GM23338 (cell line): ENCODE data around the gene RCVRN. TPM values are rescaled to one million over a fixed set of nuclear protein-coding genes. Genes with fewer than 3 reads are reported as not detected.

Experiments
- ATAC-seq: fragments of 200-7000 bp; cut with Tn5 transposase; 3 replicates; pipeline ENCODE4 v1.9.1; 2020
- DNase-seq: peaks from one replicate; pipeline ENCODE4 v3.0.0-alpha.2; 2015; ENCODE audit warnings: low spot score
- H2AFZ ChIP-seq: fragments of 200-600 bp; sonication (generic); 2 replicates; pipeline ENCODE4 v1.8.0; 2016; ENCODE audit warnings: antibody characterized with exemption, mild to moderate bottlenecking, moderate library complexity
- H3F3A ChIP-seq: fragments of 200-600 bp; sonication (generic); replicated peaks from 2 replicates; pipeline ENCODE4 v1.8.0; 2017; ENCODE audit warnings: antibody characterized with exemption, mixed run types, low read depth
- H3K27ac ChIP-seq: fragments of 200-600 bp; sonication (generic); 2 replicates; pipeline ENCODE4 v1.6.1; 2016; ENCODE audit warnings: low read depth
- H3K27me3 ChIP-seq: fragments of 200-600 bp; sonication (generic); 2 replicates; pipeline ENCODE4 v1.8.0; 2016; ENCODE audit warnings: mild to moderate bottlenecking, mixed run types, moderate library complexity; ENCODE audit not compliant: insufficient read depth
- H3K36me3 ChIP-seq: fragments of 200-600 bp; sonication (generic); 2 replicates; pipeline ENCODE4 v1.8.0; 2016; ENCODE audit warnings: mild to moderate bottlenecking; ENCODE audit not compliant: insufficient read depth
- H3K4me1 ChIP-seq: fragments of 200-600 bp; sonication (generic); 2 replicates; pipeline ENCODE4 v1.8.0; 2016; ENCODE audit warnings: mild to moderate bottlenecking, moderate library complexity; ENCODE audit not compliant: insufficient read depth
- H3K4me2 ChIP-seq: fragments of 200-600 bp; sonication (generic); 2 replicates; pipeline ENCODE4 v1.7.1; 2017; ENCODE audit warnings: mixed run types
- H3K4me3 ChIP-seq: fragments of 200-600 bp; sonication (generic); 2 replicates; pipeline ENCODE4 v1.6.1; 2016; ENCODE audit warnings: mixed run types
- H3K79me2 ChIP-seq: fragments of 200-600 bp; sonication (generic); replicated peaks from 2 replicates; pipeline ENCODE4 v1.8.0; 2017; ENCODE audit warnings: mild to moderate bottlenecking; ENCODE audit not compliant: insufficient read depth
- H3K9me2 ChIP-seq: fragments of 200-600 bp; sonication (generic); 2 replicates; pipeline ENCODE4 v1.8.0; 2017; ENCODE audit not compliant: insufficient read depth
- H4K20me1 ChIP-seq: fragments of 200-600 bp; sonication (generic); replicated peaks from 2 replicates; pipeline ENCODE4 v1.8.0; 2017; ENCODE audit warnings: mild to moderate bottlenecking; ENCODE audit not compliant: insufficient read depth
- H3K27ac Mint-ChIP-seq: 2 replicates; pipeline ENCODE4 v1.8.0; 2020; ENCODE audit warnings: inconsistent platforms, mild to moderate bottlenecking, moderate library complexity, mixed read lengths
- H3K27me3 Mint-ChIP-seq: 3 replicates; pipeline ENCODE4 v1.8.0; 2022; ENCODE audit warnings: low read depth, mild to moderate bottlenecking, moderate library complexity, mixed read lengths, inconsistent platforms; ENCODE audit not compliant: insufficient read depth, poor library complexity
- H3K36me3 Mint-ChIP-seq: 3 replicates; pipeline ENCODE4 v1.8.0; 2021; ENCODE audit warnings: low read depth, mild to moderate bottlenecking, inconsistent platforms, moderate library complexity, mixed read lengths
- H3K4me1 Mint-ChIP-seq: 3 replicates; pipeline ENCODE4 v1.8.0; 2020; ENCODE audit warnings: mild to moderate bottlenecking, inconsistent platforms, mixed read lengths
- H3K4me3 Mint-ChIP-seq: 3 replicates; pipeline ENCODE4 v1.8.0; 2021; ENCODE audit warnings: moderate library complexity, mild to moderate bottlenecking, inconsistent platforms, mixed read lengths
- H3K9me3 Mint-ChIP-seq: 3 replicates; pipeline ENCODE4 v1.8.0; 2020; ENCODE audit warnings: moderate library complexity, mild to moderate bottlenecking, inconsistent platforms, mixed read lengths
- CREB1 ChIP-seq: fragments of 250-450 bp; sonication (Bioruptor Pico); IDR thresholded peaks from 2 replicates; pipeline ENCODE4 v1.5.0; 2020; ENCODE audit warnings: low read depth, mild to moderate bottlenecking, moderate library complexity
- EZH2 ChIP-seq: fragments of 200-600 bp; sonication (generic); IDR thresholded peaks from one replicate; pipeline ENCODE4 v1.8.0; 2017; ENCODE audit warnings: antibody characterized with exemption, mild to moderate bottlenecking, low read depth; ENCODE audit not compliant: unreplicated experiment
- NANOG ChIP-seq: IDR thresholded peaks from 2 replicates; pipeline ENCODE4 v1.6.1; 2016; ENCODE audit warnings: antibody characterized with exemption, borderline replicate concordance
- POLR2AphosphoS5 ChIP-seq: IDR thresholded peaks from 2 replicates; pipeline ENCODE4 v1.6.1; 2016; ENCODE audit warnings: antibody characterized with exemption, low read depth
- STAT1 ChIP-seq: IDR thresholded peaks from one replicate; pipeline ENCODE4 v1.6.1; 2016; ENCODE audit warnings: antibody characterized with exemption; ENCODE audit not compliant: unreplicated experiment
- ZNF114 ChIP-seq: fragments of 250-450 bp; sonication (Bioruptor Pico); IDR thresholded peaks from 2 replicates; pipeline ENCODE4 v1.5.0; 2020; ENCODE audit warnings: mild to moderate bottlenecking, moderate library complexity
- ZNF331 ChIP-seq: fragments of 250-450 bp; sonication (Bioruptor Pico); IDR thresholded peaks from 2 replicates; pipeline ENCODE4 v1.5.0; 2020; ENCODE audit warnings: low read depth, mild to moderate bottlenecking, moderate library complexity
- polyA plus RNA-seq: library from polyadenylated mRNA; unstranded; fragments of >200 nt; fragmentation: Nextera tagmentation; extraction: Ambion mirVana; gene quantifications from 2 replicates; pipeline ENCODE4 v1.2.1, GENCODE V29; 2016
- total RNA-seq: library from RNA; depleted of rRNA; stranded (reverse); fragments of >200 nt; shearing (Covaris generic); gene quantifications from 2 replicates; pipeline ENCODE4 v1.2.3, GENCODE V29; 2014
- TF ChIP-seq, protein P1 (sequence below): IDR thresholded peaks from one replicate; pipeline ENCODE4 v1.6.1; 2018; ENCODE audit warnings: antibody characterized with exemption; ENCODE audit not compliant: unreplicated experiment
- TF ChIP-seq, protein P2 (sequence below): fragments of 250-450 bp; sonication (Bioruptor Pico); IDR thresholded peaks from 2 replicates; pipeline ENCODE4 v1.5.0; 2020; ENCODE audit warnings: mild to moderate bottlenecking, moderate library complexity
- TF ChIP-seq, protein P3 (sequence below): IDR thresholded peaks from 2 replicates; pipeline ENCODE4 v1.6.1; 2016; ENCODE audit warnings: antibody characterized with exemption

The RCVRN gene
- total and polyA plus RNA-seq, 2 experiments from 2014 or later = not detected

DNA sequence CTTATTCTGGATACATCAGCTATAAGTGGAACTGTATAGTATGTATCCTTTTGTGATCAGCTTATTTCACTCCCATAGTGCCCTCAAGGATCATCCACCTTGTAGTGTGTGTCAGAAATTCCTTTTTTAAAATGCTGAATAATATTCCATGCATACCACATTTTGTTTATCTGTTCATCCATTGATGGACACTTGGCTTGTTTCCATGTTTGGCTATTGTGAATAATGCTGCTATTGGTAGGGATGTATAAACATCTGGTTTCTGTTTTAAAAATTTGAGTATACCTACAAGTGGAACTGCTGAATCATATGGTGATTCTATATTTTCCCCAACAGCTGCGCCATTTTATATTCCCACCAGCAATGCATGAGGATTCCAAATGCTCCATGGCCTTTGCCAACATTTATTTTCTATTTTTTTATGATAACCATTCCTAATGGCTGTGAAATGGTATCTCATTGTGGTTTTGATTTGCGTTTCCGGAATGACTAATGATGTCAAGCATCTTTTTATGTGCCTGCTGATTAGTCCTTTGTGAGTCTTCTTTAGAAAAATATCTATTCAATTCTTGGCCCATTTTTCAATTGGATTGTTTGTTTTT lies 11.6 kb downstream of the RCVRN start:
- H4K20me1 ChIP-seq = no peaks in the 10 kb centered on the region
- no peaks in the 10 kb centered on the region for H3F3A ChIP-seq
- H3K4me3 Mint-ChIP-seq = no peak overlapping the region
- TF ChIP-seq, protein P1, sequence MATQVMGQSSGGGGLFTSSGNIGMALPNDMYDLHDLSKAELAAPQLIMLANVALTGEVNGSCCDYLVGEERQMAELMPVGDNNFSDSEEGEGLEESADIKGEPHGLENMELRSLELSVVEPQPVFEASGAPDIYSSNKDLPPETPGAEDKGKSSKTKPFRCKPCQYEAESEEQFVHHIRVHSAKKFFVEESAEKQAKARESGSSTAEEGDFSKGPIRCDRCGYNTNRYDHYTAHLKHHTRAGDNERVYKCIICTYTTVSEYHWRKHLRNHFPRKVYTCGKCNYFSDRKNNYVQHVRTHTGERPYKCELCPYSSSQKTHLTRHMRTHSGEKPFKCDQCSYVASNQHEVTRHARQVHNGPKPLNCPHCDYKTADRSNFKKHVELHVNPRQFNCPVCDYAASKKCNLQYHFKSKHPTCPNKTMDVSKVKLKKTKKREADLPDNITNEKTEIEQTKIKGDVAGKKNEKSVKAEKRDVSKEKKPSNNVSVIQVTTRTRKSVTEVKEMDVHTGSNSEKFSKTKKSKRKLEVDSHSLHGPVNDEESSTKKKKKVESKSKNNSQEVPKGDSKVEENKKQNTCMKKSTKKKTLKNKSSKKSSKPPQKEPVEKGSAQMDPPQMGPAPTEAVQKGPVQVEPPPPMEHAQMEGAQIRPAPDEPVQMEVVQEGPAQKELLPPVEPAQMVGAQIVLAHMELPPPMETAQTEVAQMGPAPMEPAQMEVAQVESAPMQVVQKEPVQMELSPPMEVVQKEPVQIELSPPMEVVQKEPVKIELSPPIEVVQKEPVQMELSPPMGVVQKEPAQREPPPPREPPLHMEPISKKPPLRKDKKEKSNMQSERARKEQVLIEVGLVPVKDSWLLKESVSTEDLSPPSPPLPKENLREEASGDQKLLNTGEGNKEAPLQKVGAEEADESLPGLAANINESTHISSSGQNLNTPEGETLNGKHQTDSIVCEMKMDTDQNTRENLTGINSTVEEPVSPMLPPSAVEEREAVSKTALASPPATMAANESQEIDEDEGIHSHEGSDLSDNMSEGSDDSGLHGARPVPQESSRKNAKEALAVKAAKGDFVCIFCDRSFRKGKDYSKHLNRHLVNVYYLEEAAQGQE = no peak
- TF ChIP-seq ZNF331 = no peak
- no peak for TF ChIP-seq ZNF114
- TF ChIP-seq CREB1 (CRISPR knock-in tag) = no peak
- TF ChIP-seq STAT1 = no peak
- no peak for TF ChIP-seq POLR2AphosphoS5
- TF ChIP-seq, protein P2, sequence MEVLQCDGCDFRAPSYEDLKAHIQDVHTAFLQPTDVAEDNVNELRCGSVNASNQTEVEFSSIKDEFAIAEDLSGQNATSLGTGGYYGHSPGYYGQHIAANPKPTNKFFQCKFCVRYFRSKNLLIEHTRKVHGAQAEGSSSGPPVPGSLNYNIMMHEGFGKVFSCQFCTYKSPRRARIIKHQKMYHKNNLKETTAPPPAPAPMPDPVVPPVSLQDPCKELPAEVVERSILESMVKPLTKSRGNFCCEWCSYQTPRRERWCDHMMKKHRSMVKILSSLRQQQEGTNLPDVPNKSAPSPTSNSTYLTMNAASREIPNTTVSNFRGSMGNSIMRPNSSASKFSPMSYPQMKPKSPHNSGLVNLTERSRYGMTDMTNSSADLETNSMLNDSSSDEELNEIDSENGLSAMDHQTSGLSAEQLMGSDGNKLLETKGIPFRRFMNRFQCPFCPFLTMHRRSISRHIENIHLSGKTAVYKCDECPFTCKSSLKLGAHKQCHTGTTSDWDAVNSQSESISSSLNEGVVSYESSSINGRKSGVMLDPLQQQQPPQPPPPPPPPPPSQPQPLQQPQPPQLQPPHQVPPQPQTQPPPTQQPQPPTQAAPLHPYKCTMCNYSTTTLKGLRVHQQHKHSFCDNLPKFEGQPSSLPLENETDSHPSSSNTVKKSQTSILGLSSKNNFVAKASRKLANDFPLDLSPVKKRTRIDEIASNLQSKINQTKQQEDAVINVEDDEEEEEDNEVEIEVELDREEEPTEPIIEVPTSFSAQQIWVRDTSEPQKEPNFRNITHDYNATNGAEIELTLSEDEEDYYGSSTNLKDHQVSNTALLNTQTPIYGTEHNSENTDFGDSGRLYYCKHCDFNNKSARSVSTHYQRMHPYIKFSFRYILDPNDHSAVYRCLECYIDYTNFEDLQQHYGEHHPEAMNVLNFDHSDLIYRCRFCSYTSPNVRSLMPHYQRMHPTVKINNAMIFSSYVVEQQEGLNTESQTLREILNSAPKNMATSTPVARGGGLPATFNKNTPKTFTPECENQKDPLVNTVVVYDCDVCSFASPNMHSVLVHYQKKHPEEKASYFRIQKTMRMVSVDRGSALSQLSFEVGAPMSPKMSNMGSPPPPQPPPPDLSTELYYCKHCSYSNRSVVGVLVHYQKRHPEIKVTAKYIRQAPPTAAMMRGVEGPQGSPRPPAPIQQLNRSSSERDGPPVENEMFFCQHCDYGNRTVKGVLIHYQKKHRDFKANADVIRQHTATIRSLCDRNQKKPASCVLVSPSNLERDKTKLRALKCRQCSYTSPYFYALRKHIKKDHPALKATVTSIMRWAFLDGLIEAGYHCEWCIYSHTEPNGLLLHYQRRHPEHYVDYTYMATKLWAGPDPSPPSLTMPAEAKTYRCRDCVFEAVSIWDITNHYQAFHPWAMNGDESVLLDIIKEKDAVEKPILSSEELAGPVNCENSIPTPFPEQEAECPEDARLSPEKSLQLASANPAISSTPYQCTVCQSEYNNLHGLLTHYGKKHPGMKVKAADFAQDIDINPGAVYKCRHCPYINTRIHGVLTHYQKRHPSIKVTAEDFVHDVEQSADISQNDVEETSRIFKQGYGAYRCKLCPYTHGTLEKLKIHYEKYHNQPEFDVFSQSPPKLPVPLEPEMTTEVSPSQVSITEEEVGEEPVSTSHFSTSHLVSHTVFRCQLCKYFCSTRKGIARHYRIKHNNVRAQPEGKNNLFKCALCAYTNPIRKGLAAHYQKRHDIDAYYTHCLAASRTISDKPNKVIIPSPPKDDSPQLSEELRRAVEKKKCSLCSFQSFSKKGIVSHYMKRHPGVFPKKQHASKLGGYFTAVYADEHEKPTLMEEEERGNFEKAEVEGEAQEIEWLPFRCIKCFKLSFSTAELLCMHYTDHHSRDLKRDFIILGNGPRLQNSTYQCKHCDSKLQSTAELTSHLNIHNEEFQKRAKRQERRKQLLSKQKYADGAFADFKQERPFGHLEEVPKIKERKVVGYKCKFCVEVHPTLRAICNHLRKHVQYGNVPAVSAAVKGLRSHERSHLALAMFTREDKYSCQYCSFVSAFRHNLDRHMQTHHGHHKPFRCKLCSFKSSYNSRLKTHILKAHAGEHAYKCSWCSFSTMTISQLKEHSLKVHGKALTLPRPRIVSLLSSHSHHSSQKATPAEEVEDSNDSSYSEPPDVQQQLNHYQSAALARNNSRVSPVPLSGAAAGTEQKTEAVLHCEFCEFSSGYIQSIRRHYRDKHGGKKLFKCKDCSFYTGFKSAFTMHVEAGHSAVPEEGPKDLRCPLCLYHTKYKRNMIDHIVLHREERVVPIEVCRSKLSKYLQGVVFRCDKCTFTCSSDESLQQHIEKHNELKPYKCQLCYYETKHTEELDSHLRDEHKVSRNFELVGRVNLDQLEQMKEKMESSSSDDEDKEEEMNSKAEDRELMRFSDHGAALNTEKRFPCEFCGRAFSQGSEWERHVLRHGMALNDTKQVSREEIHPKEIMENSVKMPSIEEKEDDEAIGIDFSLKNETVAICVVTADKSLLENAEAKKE (CRISPR knock-in tag) = no peak
- TF ChIP-seq, protein P3, sequence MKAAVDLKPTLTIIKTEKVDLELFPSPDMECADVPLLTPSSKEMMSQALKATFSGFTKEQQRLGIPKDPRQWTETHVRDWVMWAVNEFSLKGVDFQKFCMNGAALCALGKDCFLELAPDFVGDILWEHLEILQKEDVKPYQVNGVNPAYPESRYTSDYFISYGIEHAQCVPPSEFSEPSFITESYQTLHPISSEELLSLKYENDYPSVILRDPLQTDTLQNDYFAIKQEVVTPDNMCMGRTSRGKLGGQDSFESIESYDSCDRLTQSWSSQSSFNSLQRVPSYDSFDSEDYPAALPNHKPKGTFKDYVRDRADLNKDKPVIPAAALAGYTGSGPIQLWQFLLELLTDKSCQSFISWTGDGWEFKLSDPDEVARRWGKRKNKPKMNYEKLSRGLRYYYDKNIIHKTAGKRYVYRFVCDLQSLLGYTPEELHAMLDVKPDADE = no peak
- TF ChIP-seq NANOG = no peak
- TF ChIP-seq EZH2 = no peak
- no peaks in the 10 kb centered on the region for H3K79me2 ChIP-seq
- no peaks in the 10 kb centered on the region for H3K27me3 ChIP-seq
- H3K4me1 ChIP-seq = no peaks in the 10 kb centered on the region
- H3K9me3 Mint-ChIP-seq = no peaks in the 10 kb centered on the region
- no peak overlapping the region for H3K4me3 ChIP-seq
- peaks cover 3% of the 10 kb centered on the region; the same call in 2 of the 3 replicates for H3K4me1 Mint-ChIP-seq
- no peak for ATAC-seq
- peaks cover 9% of the 10 kb centered on the region for H3K27me3 Mint-ChIP-seq
- H3K36me3 Mint-ChIP-seq = no peaks in the 10 kb centered on the region; the same call in 2 of the 3 replicates
- no peak overlapping the region for H2AFZ ChIP-seq
- H3K27ac Mint-ChIP-seq = no peak overlapping the region
- DNase-seq = no peak
- no peak overlapping the region for H3K4me2 ChIP-seq
- no peaks in the 10 kb centered on the region for H3K36me3 ChIP-seq
- no peaks in the 10 kb centered on the region for H3K9me2 ChIP-seq
- H3K27ac ChIP-seq = no peak overlapping the region
